Left forelimb (tissue), 1 donor: ENCODE data around the gene UNK.

ENCODE experiments used
- DNase-seq: peaks from one replicate; pipeline ENCODE4 v3.0.0-alpha.2; 2018; ENCODE audit warnings: low spot score

UNK gene

GRCh38 chr17:75821552-75821951 is 36.9 kb downstream of the UNK start:
- no peak for DNase-seq

- DNase-seq: no peak
These were observed 37.7 kb downstream of the UNK start for GRCh38 chr17:75822119-75822799.

GRCh38 chr17:75822800-75823166 is 38.2 kb downstream of the UNK start:
- DNase-seq: no peak

- DNase-seq: no peak
These were observed 38.8 kb downstream of the UNK start for GRCh38 chr17:75823257-75824041.

GRCh38 chr17:75824050-75824552 is 39.5 kb downstream of the UNK start:
- DNase-seq: no peak

- DNase-seq: no peak
These were observed 40.1 kb downstream of the UNK start for GRCh38 chr17:75824666-75825065.

GRCh38 chr17:75825149-75825552 is 40.5 kb downstream of the UNK start:
- DNase-seq: no peak

- DNase-seq: no peak
These were observed 41.3 kb downstream of the UNK start for GRCh38 chr17:75825748-75826370.

- no peak for DNase-seq
These were observed 42.1 kb downstream of the UNK start for GRCh38 chr17:75826561-75827307.

GRCh38 chr17:75827308-75828075 is 42.9 kb downstream of the UNK start:
- DNase-seq: peak; percentile 80

- no peak for DNase-seq
These were observed 43.4 kb downstream of the UNK start for GRCh38 chr17:75828076-75828400.

- no peak for DNase-seq
These were observed 44.1 kb downstream of the UNK start for GRCh38 chr17:75828741-75829140.

GRCh38 chr17:75829747-75830146 is 45.1 kb downstream of the UNK start:
- no peak for DNase-seq

- DNase-seq: no peak
These were observed 45.8 kb downstream of the UNK start for GRCh38 chr17:75830164-75831031.

- no peak for DNase-seq
These were observed 46.5 kb downstream of the UNK start for GRCh38 chr17:75831032-75831571.

- DNase-seq: no peak
These were observed 47.6 kb downstream of the UNK start for GRCh38 chr17:75832164-75832651.

GRCh38 chr17:75832652-75833400 is 48.2 kb downstream of the UNK start:
- no peak for DNase-seq

- DNase-seq: peak; percentile 86
These were observed 49.8 kb downstream of the UNK start for GRCh38 chr17:75834279-75834920.
